ENCODE measurements around the gene SERPINI2. TPM values are rescaled to one million over a fixed set of nuclear protein-coding genes. Genes with fewer than 3 reads are reported as not detected.
"Not testable (repeated sequence)": the region's sequence is repeated elsewhere in the genome, so short reads cannot be mapped to it uniquely, and the experiment has no call there.

Gene SERPINI2
- total and polyA plus RNA-seq, 4 donors, result 5.2 to 6.3 (median 5.7) TPM

GRCh38 chr3:167453815-167454214, 20.0 kb downstream of the SERPINI2 start:
- no peak overlapping the region for H3K27ac ChIP-seq (ENCODE audit: low read depth, low read length)
- H3K9me3 ChIP-seq (ENCODE audit: control insufficient read depth, insufficient read depth, low read length), result no peaks in the 10 kb centered on the region
- WGBS (ENCODE audit: insufficient coverage), result 75% methylated on average over 1 of the region's 2 CpGs
- no peaks in the 10 kb centered on the region for H3K27me3 ChIP-seq (ENCODE audit: control insufficient read depth, insufficient read depth, low read length)
- H3K4me3 ChIP-seq (ENCODE audit: low read depth, low read length), result no peak overlapping the region
- H3K4me1 ChIP-seq (ENCODE audit: control insufficient read depth, insufficient read depth, low read length), result no peaks in the 10 kb centered on the region
- DNase-seq (ENCODE audit: low read depth in 4 of 6, low spot score in 6 of 6), result peak in 1 of 6 donors; percentile 55
- H3K36me3 ChIP-seq (ENCODE audit: control insufficient read depth, insufficient read depth, low read length), result no peaks in the 10 kb centered on the region

GRCh38 chr3:167451282-167451681, 22.6 kb downstream of the SERPINI2 start:
- Histone ChIP-seq H3K4me3 (ENCODE audit: low read depth, low read length) (no peak overlapping the region), H3K27ac (ENCODE audit: low read depth, low read length) (no peak overlapping the region), H3K4me1 (ENCODE audit: control insufficient read depth, insufficient read depth, low read length) (no peaks in the 10 kb centered on the region), H3K9me3 (ENCODE audit: control insufficient read depth, insufficient read depth, low read length) (no peaks in the 10 kb centered on the region), H3K36me3 (ENCODE audit: control insufficient read depth, insufficient read depth, low read length) (no peaks in the 10 kb centered on the region), H3K27me3 (ENCODE audit: control insufficient read depth, insufficient read depth, low read length) (no peaks in the 10 kb centered on the region)
- DNase-seq (ENCODE audit: low read depth in 4 of 6, low spot score in 6 of 6), result no peak
- no CpG with 5 or more reads among the region's 1 CpG for WGBS (ENCODE audit: insufficient coverage)

GRCh38 chr3:167450675-167451074, 23.2 kb downstream of the SERPINI2 start:
- WGBS (ENCODE audit: insufficient coverage), result no CpG with 5 or more reads among the region's 2 CpGs
- Histone ChIP-seq H3K4me1 (ENCODE audit: control insufficient read depth, insufficient read depth, low read length) (no peaks in the 10 kb centered on the region), H3K4me3 (ENCODE audit: low read depth, low read length) (no peak overlapping the region), H3K27me3 (ENCODE audit: control insufficient read depth, insufficient read depth, low read length) (no peaks in the 10 kb centered on the region), H3K27ac (ENCODE audit: low read depth, low read length) (no peak overlapping the region), H3K9me3 (ENCODE audit: control insufficient read depth, insufficient read depth, low read length) (no peaks in the 10 kb centered on the region), H3K36me3 (ENCODE audit: control insufficient read depth, insufficient read depth, low read length) (no peaks in the 10 kb centered on the region)
- DNase-seq (ENCODE audit: low read depth in 4 of 6, low spot score in 6 of 6), result no peak

GRCh38 chr3:167450195-167450594, 23.6 kb downstream of the SERPINI2 start:
- H3K4me1 ChIP-seq (ENCODE audit: control insufficient read depth, insufficient read depth, low read length), result no peaks in the 10 kb centered on the region
- DNase-seq (ENCODE audit: low read depth in 4 of 6, low spot score in 6 of 6), result no peak
- WGBS (ENCODE audit: insufficient coverage), result 90% methylated on average over 3 of the region's 5 CpGs
- H3K9me3 ChIP-seq (ENCODE audit: control insufficient read depth, insufficient read depth, low read length), result no peaks in the 10 kb centered on the region
- H3K27me3 ChIP-seq (ENCODE audit: control insufficient read depth, insufficient read depth, low read length), result no peaks in the 10 kb centered on the region
- H3K4me3 ChIP-seq (ENCODE audit: low read depth, low read length), result no peak overlapping the region
- H3K27ac ChIP-seq (ENCODE audit: low read depth, low read length), result no peak overlapping the region
- H3K36me3 ChIP-seq (ENCODE audit: control insufficient read depth, insufficient read depth, low read length), result no peaks in the 10 kb centered on the region

- no peaks in the 10 kb centered on the region for H3K36me3 ChIP-seq (ENCODE audit: control insufficient read depth, insufficient read depth, low read length)
- H3K27ac ChIP-seq (ENCODE audit: low read depth, low read length), result no peak overlapping the region
- no peaks in the 10 kb centered on the region for H3K4me1 ChIP-seq (ENCODE audit: control insufficient read depth, insufficient read depth, low read length)
- no peaks in the 10 kb centered on the region for H3K9me3 ChIP-seq (ENCODE audit: control insufficient read depth, insufficient read depth, low read length)
- DNase-seq (ENCODE audit: low read depth in 4 of 6, low spot score in 6 of 6), result no peak
- H3K27me3 ChIP-seq (ENCODE audit: control insufficient read depth, insufficient read depth, low read length), result no peaks in the 10 kb centered on the region
- no peak overlapping the region for H3K4me3 ChIP-seq (ENCODE audit: low read depth, low read length)
Measured at GRCh38 chr3:167445491-167445890, 28.4 kb downstream of the SERPINI2 start.

GRCh38 chr3:167441256-167441655, 32.6 kb downstream of the SERPINI2 start:
- Histone ChIP-seq H3K36me3 (ENCODE audit: control insufficient read depth, insufficient read depth, low read length) (no peaks in the 10 kb centered on the region), H3K4me1 (ENCODE audit: control insufficient read depth, insufficient read depth, low read length) (no peaks in the 10 kb centered on the region), H3K9me3 (ENCODE audit: control insufficient read depth, insufficient read depth, low read length) (no peaks in the 10 kb centered on the region), H3K4me3 (ENCODE audit: low read depth, low read length) (no peak overlapping the region), H3K27ac (ENCODE audit: low read depth, low read length) (no peak overlapping the region), H3K27me3 (ENCODE audit: control insufficient read depth, insufficient read depth, low read length) (no peaks in the 10 kb centered on the region)
- DNase-seq (ENCODE audit: low read depth in 4 of 6, low spot score in 6 of 6), result peak in 1 of 6 donors; percentile 18
- no CpG with 5 or more reads among the region's 2 CpGs for WGBS (ENCODE audit: insufficient coverage)

- no peaks in the 10 kb centered on the region for H3K4me1 ChIP-seq (ENCODE audit: control insufficient read depth, insufficient read depth, low read length)
- H3K4me3 ChIP-seq (ENCODE audit: low read depth, low read length), result no peak overlapping the region
- no peaks in the 10 kb centered on the region for H3K27me3 ChIP-seq (ENCODE audit: control insufficient read depth, insufficient read depth, low read length)
- H3K27ac ChIP-seq (ENCODE audit: low read depth, low read length), result no peak overlapping the region
- DNase-seq (ENCODE audit: low read depth in 4 of 6, low spot score in 6 of 6), result no peak
- H3K9me3 ChIP-seq (ENCODE audit: control insufficient read depth, insufficient read depth, low read length), result no peaks in the 10 kb centered on the region
- no peaks in the 10 kb centered on the region for H3K36me3 ChIP-seq (ENCODE audit: control insufficient read depth, insufficient read depth, low read length)
- WGBS (ENCODE audit: insufficient coverage), result 100% methylated on average over 1 of the region's 2 CpGs
Measured at GRCh38 chr3:167437428-167438139, 36.3 kb downstream of the SERPINI2 start.

- H3K4me3 ChIP-seq (ENCODE audit: low read depth, low read length); H3K36me3 ChIP-seq (ENCODE audit: control insufficient read depth, insufficient read depth, low read length); H3K9me3 ChIP-seq (ENCODE audit: control insufficient read depth, insufficient read depth, low read length); H3K27ac ChIP-seq (ENCODE audit: low read depth, low read length); DNase-seq (ENCODE audit: low read depth in 4 of 6, low spot score in 6 of 6); H3K27me3 ChIP-seq (ENCODE audit: control insufficient read depth, insufficient read depth, low read length); H3K4me1 ChIP-seq (ENCODE audit: control insufficient read depth, insufficient read depth, low read length): not testable (repeated sequence)
- WGBS (ENCODE audit: insufficient coverage), result 100% methylated on average over 1 of the region's 3 CpGs
Measured at GRCh38 chr3:167426962-167427361, 46.9 kb downstream of the SERPINI2 start.

- 100% methylated on average over 2 of the region's 4 CpGs for WGBS (ENCODE audit: insufficient coverage)
- not testable (repeated sequence) for H3K4me3 ChIP-seq (ENCODE audit: low read depth, low read length); H3K27me3 ChIP-seq (ENCODE audit: control insufficient read depth, insufficient read depth, low read length); H3K36me3 ChIP-seq (ENCODE audit: control insufficient read depth, insufficient read depth, low read length); H3K27ac ChIP-seq (ENCODE audit: low read depth, low read length); H3K4me1 ChIP-seq (ENCODE audit: control insufficient read depth, insufficient read depth, low read length); DNase-seq (ENCODE audit: low read depth in 4 of 6, low spot score in 6 of 6); H3K9me3 ChIP-seq (ENCODE audit: control insufficient read depth, insufficient read depth, low read length)
Measured at GRCh38 chr3:167422396-167422795, 51.4 kb downstream of the SERPINI2 start.

GRCh38 chr3:167409611-167410010, 64.2 kb downstream of the SERPINI2 start:
- DNase-seq (ENCODE audit: low read depth in 4 of 6, low spot score in 6 of 6), result peak in 1 of 6 donors; percentile 13
- no CpG with 5 or more reads among the region's 1 CpG for WGBS (ENCODE audit: insufficient coverage)
- no peaks in the 10 kb centered on the region for H3K4me1 ChIP-seq (ENCODE audit: control insufficient read depth, insufficient read depth, low read length)
- H3K9me3 ChIP-seq (ENCODE audit: control insufficient read depth, insufficient read depth, low read length), result no peaks in the 10 kb centered on the region
- no peaks in the 10 kb centered on the region for H3K27me3 ChIP-seq (ENCODE audit: control insufficient read depth, insufficient read depth, low read length)
- no peaks in the 10 kb centered on the region for H3K36me3 ChIP-seq (ENCODE audit: control insufficient read depth, insufficient read depth, low read length)
- H3K27ac ChIP-seq (ENCODE audit: low read depth, low read length), result no peak overlapping the region
- H3K4me3 ChIP-seq (ENCODE audit: low read depth, low read length), result no peak overlapping the region
